OCI-LY1 (cell line): ENCODE measurements around the gene OXTR.

ENCODE experiments used
- H2AFZ ChIP-seq: fragments of 200-600 bp; sonication (generic), shearing (Covaris generic); 2 replicates; pipeline ENCODE4 v1.6.0; 2014; ENCODE audit warnings: antibody characterized with exemption, mild to moderate bottlenecking, low read length
- H3F3A ChIP-seq: fragments of 200-600 bp; sonication (generic), shearing (Covaris generic); 2 replicates; pipeline ENCODE4 v1.6.0; 2014; ENCODE audit warnings: mild to moderate bottlenecking, antibody characterized with exemption, low read length, moderate library complexity; ENCODE audit not compliant: insufficient read depth
- H3K27ac ChIP-seq: fragments of 200-600 bp; sonication (generic); 2 replicates; pipeline ENCODE4 v1.5.1; 2014; ENCODE audit warnings: low read length, mixed run types, mild to moderate bottlenecking, low read depth; ENCODE audit not compliant: poor library complexity, severe bottlenecking
- H3K27me3 ChIP-seq: fragments of 200-600 bp; sonication (generic); 2 replicates; pipeline ENCODE4 v1.6.0; 2014; ENCODE audit warnings: antibody characterized with exemption, mild to moderate bottlenecking, low read length, moderate library complexity; ENCODE audit not compliant: insufficient read depth
- H3K36me3 ChIP-seq: fragments of 200-600 bp; sonication (generic); 2 replicates; pipeline ENCODE4 v1.6.1; 2014; ENCODE audit warnings: mild to moderate bottlenecking, antibody characterized with exemption, low read length, moderate library complexity, mixed read lengths; ENCODE audit not compliant: insufficient read depth
- H3K4me1 ChIP-seq: fragments of 200-600 bp; sonication (generic); 2 replicates; pipeline ENCODE4 v1.5.1; 2014; ENCODE audit warnings: mild to moderate bottlenecking, low read length, moderate library complexity; ENCODE audit not compliant: insufficient read depth, severe bottlenecking
- H3K4me2 ChIP-seq: fragments of 200-600 bp; sonication (generic), shearing (Covaris generic); 2 replicates; pipeline ENCODE4 v1.6.1; 2014; ENCODE audit warnings: low read length
- H3K4me3 ChIP-seq: fragments of 200-600 bp; sonication (generic); 2 replicates; pipeline ENCODE4 v1.5.1; 2014; ENCODE audit warnings: low read length, low read depth, mild to moderate bottlenecking, mixed read lengths; ENCODE audit not compliant: poor library complexity, severe bottlenecking
- H3K79me2 ChIP-seq: fragments of 200-600 bp; shearing (Covaris generic); 2 replicates; pipeline ENCODE4 v1.6.1; 2016; ENCODE audit warnings: mixed run types, low read length, mixed read lengths; ENCODE audit not compliant: insufficient read depth
- H3K9ac ChIP-seq: fragments of 200-600 bp; sonication (generic), shearing (Covaris generic); 2 replicates; pipeline ENCODE4 v1.6.1; 2014; ENCODE audit warnings: mild to moderate bottlenecking, low read length, mixed read lengths
- H3K9me2 ChIP-seq: fragments of 200-600 bp; sonication (generic), shearing (Covaris generic); 2 replicates; pipeline ENCODE4 v1.6.1; 2014; ENCODE audit warnings: low read depth, mild to moderate bottlenecking, low read length, mixed read lengths
- H3K9me3 ChIP-seq: fragments of 200-600 bp; shearing (Covaris generic); 2 replicates; pipeline ENCODE4 v1.6.1; 2014; ENCODE audit warnings: low read length, mixed read lengths
- H4K20me1 ChIP-seq: fragments of 200-600 bp; sonication (generic), shearing (Covaris generic); 2 replicates; pipeline ENCODE4 v1.6.0; 2016; ENCODE audit warnings: mild to moderate bottlenecking, low read length; ENCODE audit not compliant: insufficient read depth
- EZH2 ChIP-seq: fragments of 200-600 bp; sonication (generic), shearing (Covaris generic); IDR thresholded peaks from 2 replicates; pipeline ENCODE4 v1.8.0; 2017; ENCODE audit warnings: borderline replicate concordance, mixed run types, mild to moderate bottlenecking, antibody characterized with exemption, low read length, moderate library complexity, mixed read lengths
- TF ChIP-seq, protein P1 (sequence below): fragments of 200-600 bp; sonication (generic), shearing (Covaris generic); IDR thresholded peaks from 2 replicates; pipeline ENCODE4 v1.5.1; 2017; ENCODE audit warnings: mild to moderate bottlenecking, antibody characterized with exemption, low read length, moderate library complexity, mixed read lengths

OXTR gene

GRCh38 chr3:8793242-8793641, 23.8 kb upstream of the OXTR start:
- H3K36me3 ChIP-seq, result no peaks in the 10 kb centered on the region
- H3K9me2 ChIP-seq, result no peaks in the 10 kb centered on the region
- no peak for TF ChIP-seq EZH2
- TF ChIP-seq, protein P1, sequence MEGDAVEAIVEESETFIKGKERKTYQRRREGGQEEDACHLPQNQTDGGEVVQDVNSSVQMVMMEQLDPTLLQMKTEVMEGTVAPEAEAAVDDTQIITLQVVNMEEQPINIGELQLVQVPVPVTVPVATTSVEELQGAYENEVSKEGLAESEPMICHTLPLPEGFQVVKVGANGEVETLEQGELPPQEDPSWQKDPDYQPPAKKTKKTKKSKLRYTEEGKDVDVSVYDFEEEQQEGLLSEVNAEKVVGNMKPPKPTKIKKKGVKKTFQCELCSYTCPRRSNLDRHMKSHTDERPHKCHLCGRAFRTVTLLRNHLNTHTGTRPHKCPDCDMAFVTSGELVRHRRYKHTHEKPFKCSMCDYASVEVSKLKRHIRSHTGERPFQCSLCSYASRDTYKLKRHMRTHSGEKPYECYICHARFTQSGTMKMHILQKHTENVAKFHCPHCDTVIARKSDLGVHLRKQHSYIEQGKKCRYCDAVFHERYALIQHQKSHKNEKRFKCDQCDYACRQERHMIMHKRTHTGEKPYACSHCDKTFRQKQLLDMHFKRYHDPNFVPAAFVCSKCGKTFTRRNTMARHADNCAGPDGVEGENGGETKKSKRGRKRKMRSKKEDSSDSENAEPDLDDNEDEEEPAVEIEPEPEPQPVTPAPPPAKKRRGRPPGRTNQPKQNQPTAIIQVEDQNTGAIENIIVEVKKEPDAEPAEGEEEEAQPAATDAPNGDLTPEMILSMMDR, result no peak
- no peaks in the 10 kb centered on the region for H3F3A ChIP-seq
- no peak overlapping the region for H3K4me3 ChIP-seq
- no peaks in the 10 kb centered on the region for H3K4me1 ChIP-seq
- no peak overlapping the region for H3K27ac ChIP-seq
- no peak overlapping the region for H2AFZ ChIP-seq
- H3K9ac ChIP-seq, result no peak overlapping the region
- H3K9me3 ChIP-seq, result no peaks in the 10 kb centered on the region
- H3K27me3 ChIP-seq, result no peaks in the 10 kb centered on the region
- H3K79me2 ChIP-seq, result no peaks in the 10 kb centered on the region
- no peaks in the 10 kb centered on the region for H4K20me1 ChIP-seq
- H3K4me2 ChIP-seq, result no peak overlapping the region

DNA sequence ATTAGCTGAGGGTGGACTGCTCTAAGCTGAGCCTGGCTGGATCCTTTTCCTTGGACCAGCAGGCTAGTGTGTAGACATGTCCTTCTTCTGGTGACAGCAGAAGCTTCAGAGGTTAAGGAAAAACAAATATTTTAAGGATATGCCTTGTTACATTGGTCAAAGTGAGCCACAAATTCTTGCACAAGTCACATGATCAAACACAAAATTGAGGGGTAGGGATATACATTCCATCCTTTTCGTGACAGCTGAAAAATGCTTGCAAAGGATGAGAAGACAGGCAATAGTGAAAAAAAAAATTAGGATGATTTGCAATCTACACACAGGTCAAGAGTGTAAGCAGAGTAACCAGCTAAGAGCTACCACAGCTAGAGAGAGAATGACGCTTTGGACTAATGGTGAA, 21.1 kb upstream of the OXTR start:
- TF ChIP-seq, protein P1, result no peak
- TF ChIP-seq EZH2, result no peak
- H3K4me3 ChIP-seq, result no peak overlapping the region
- H3K36me3 ChIP-seq, result no peaks in the 10 kb centered on the region
- H3F3A ChIP-seq, result no peaks in the 10 kb centered on the region
- H3K9ac ChIP-seq, result no peak overlapping the region
- H4K20me1 ChIP-seq, result no peaks in the 10 kb centered on the region
- no peaks in the 10 kb centered on the region for H3K9me2 ChIP-seq
- no peaks in the 10 kb centered on the region for H3K27me3 ChIP-seq
- H3K4me1 ChIP-seq, result no peaks in the 10 kb centered on the region
- H3K27ac ChIP-seq, result no peak overlapping the region
- no peak overlapping the region for H3K4me2 ChIP-seq
- H2AFZ ChIP-seq, result no peak overlapping the region
- H3K79me2 ChIP-seq, result no peaks in the 10 kb centered on the region
- no peaks in the 10 kb centered on the region for H3K9me3 ChIP-seq

GRCh38 chr3:8784676-8785435, 15.4 kb upstream of the OXTR start:
- H3K27me3 ChIP-seq, result no peaks in the 10 kb centered on the region
- TF ChIP-seq, protein P1, result no peak
- no peak for TF ChIP-seq EZH2

More at GRCh38 chr3:8784676-8785435, 15.4 kb upstream of the OXTR start:
- H3K4me3 ChIP-seq, result no peak overlapping the region
- H3K79me2 ChIP-seq, result no peaks in the 10 kb centered on the region
- no peak overlapping the region for H3K27ac ChIP-seq
- H3K9me2 ChIP-seq, result no peaks in the 10 kb centered on the region
- no peaks in the 10 kb centered on the region for H3F3A ChIP-seq
- no peak overlapping the region for H2AFZ ChIP-seq
- H3K9ac ChIP-seq, result no peak overlapping the region
- no peaks in the 10 kb centered on the region for H3K36me3 ChIP-seq
- no peaks in the 10 kb centered on the region for H3K9me3 ChIP-seq
- H4K20me1 ChIP-seq, result no peaks in the 10 kb centered on the region
- no peak overlapping the region for H3K4me2 ChIP-seq
- no peaks in the 10 kb centered on the region for H3K4me1 ChIP-seq
